GM19043 (cell line): Measurements from ENCODE around the gene UNC5B.
"Not testable (repeated sequence)": the region's sequence is repeated elsewhere in the genome, so short reads cannot be mapped to it uniquely, and the experiment has no call there.

Experiments
- ATAC-seq: cut with Tn5 transposase; IDR thresholded peaks from one replicate; pipeline ENCODE4 v1.9.1; 2021; ENCODE audit warnings: low read depth; ENCODE audit not compliant: unreplicated experiment

UNC5B gene

DNA sequence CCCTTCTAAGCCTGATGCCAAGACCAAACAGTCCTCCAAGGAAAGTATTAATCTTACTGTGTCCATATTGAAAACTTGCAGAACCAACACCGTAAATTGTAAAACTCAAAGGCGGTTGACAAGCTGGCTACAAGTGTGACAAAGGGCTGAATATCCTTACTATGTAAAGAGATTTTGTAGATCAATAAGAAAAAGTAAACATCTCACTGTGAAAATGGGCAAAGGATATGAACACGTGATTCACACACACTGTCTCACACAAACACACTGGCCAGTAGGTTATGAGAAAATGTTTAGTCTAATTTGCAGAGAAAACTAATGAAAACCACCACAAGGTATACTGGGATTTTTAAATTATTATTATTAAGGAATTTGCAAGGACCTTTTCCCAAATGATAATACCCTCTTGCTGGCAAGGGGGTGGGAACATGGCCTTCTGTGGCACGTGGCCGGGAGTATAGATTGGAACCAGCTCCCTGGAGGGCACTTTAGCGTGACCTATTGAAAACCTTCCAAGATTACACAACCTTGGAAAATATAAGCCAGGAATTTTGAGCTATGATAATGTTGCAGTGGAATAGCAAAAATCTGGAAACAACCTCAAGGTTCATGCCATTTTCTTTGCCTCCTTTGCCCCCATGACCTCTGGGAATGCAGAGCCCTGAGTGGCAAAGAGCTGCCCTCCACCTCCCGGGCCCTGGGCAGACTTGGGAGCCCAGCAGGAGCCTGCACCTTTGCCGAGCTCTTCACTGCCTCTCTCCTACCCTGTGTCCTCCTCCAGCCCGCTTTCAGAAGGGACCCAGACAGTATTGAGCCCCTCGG is 80.5 kb downstream of the UNC5B start:
- no peak for ATAC-seq

GRCh38 chr10:71293446-71294084 is 81.2 kb downstream of the UNC5B start:
- no peak for ATAC-seq

- ATAC-seq = no peak
Observed at GRCh38 chr10:71294091-71294561, 81.8 kb downstream of the UNC5B start.

- no peak for ATAC-seq
Observed at GRCh38 chr10:71294856-71295255, 82.5 kb downstream of the UNC5B start.

GRCh38 chr10:71295641-71296040 is 83.3 kb downstream of the UNC5B start:
- no peak for ATAC-seq

GRCh38 chr10:71296086-71296485 is 83.7 kb downstream of the UNC5B start:
- no peak for ATAC-seq

GRCh38 chr10:71296811-71297210 is 84.4 kb downstream of the UNC5B start:
- not testable (repeated sequence) for ATAC-seq

GRCh38 chr10:71297343-71297742 is 85.0 kb downstream of the UNC5B start:
- ATAC-seq = no peak

DNA sequence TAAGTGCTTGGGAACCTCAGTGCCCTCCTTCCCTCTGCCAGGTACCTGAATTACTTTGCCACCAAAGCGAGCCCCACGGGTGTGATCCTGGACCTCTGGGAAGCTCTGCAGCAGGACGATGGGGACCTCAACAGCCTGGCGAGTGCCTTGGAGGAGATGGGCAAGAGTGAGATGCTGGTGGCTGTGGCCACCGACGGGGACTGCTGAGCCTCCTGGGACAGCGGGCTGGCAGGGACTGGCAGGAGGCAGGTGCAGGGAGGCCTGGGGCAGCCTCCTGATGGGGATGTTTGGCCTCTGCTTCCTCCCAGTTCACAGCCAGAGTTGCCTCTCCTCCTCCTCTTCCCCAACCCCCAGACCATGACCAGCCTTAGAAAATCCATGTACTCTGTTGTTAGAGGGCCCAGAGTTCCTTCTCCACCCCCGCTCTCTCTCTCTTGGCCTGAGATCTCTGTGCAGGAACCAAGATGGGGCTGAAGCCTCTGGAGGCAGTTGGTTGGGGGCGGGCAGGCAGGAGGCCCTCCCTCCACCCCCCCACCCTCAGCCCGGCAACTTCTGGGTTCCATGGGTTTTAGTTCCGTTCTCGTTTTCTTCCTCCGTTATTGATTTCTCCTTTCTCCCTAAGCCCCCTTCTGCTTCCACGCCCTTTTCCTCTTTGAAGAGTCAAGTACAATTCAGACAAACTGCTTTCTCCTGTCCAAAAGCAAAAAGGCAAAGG is 86.9 kb downstream of the UNC5B start:
- no peak for ATAC-seq

DNA sequence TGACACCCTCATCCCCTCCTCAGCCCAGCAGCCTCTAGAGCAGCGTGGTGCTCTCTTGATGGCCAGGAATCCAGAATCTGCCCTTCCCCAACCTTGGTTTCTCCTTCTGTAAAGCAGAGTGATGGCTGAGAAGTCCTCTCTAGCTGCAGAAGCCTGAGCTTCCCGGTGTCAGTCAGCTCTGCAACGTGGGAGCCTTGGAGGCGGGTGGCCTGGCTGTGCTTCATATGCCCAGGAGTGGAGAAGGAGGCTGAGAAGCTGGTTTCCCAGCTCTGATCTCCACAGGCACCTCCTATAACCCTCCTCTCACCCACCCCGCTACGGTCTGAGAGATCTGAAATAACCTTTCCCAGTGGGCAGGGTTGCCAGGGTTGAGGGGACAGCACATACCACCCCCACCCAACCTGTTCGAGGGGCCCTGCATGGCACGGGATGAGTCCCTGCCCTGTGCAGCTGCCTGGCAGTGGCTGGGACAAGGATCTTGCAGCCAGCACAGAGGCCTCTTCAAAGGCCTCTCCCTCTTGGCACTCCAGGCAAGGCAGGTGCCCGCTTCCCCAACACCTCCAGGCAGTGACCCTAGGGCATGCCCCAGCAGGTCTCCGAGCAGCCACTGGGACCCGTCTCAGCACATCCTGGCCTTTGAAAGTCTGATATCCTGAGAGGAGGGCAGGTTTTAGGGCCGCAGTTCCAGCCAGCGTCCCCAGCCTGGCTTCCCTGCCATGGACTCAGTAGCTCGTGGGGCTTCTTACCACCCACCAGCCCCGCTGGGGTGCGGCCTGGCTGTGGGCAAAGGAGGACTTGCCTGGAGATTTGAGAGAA is 88.4 kb downstream of the UNC5B start:
- no peak for ATAC-seq

DNA sequence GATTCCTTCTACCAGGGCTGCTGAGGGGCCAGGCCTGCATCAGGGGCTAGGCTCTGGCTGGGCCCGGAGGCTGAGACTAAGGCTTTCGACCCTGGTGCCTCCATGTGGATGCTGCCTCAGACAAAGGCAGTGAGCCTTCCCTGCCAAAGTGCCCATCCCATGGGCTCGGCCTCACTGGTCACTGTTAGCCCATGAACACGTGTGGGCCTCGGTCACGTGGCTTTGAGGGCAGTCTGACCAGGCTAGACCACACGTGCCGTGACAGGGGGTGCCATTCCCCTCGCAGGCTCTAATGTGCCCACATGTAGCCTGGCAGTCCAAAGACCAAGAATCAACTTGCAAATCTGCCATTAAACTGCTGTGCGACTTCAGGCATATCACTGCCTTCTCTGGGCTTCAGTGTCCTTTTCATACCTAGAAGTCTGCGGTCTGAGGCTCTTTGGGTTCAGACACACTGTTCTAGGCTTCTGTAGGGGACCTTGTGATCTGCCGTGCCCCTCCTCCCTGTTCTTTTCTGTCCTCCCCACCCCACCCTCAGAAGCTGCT is 89.1 kb downstream of the UNC5B start:
- no peak for ATAC-seq

GRCh38 chr10:71302451-71302850 is 90.1 kb downstream of the UNC5B start:
- ATAC-seq = no peak

DNA sequence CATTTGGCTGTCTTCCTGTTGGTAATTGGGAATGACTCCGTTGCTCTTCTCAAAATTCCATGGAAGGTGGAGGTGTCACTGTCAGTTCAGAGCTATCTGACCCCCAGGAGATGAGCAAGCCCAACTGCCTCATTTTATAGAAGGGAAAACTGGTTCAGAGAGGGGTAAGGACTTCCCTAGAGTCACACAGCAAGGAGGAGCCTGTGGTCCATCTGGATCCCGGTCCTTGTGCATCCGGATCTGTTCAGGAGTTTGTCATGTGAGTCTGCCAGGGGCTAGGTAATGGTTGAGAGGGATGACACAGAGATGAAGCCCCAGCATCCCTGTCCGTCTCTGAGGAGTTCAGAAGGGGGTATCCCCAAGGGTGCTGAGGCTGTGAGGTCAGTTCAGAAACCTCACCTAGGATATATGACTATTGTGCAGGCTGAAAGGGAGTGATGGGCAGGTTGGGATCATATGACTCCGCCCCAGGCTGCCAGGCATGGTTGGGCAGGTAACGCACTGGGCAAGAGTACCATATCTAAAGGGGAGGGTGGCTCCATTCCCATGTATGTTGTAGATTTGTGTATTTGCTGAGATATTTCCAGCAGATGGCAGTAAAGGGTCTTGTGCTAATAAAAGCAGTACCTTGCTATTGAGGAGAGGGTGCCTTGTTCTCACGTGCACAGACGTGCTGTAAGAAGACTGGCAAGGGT is 90.7 kb downstream of the UNC5B start:
- no peak for ATAC-seq

GRCh38 chr10:71303569-71303907 is 91.2 kb downstream of the UNC5B start:
- ATAC-seq = no peak

GRCh38 chr10:71304914-71305313 is 92.5 kb downstream of the UNC5B start:
- no peak for ATAC-seq

DNA sequence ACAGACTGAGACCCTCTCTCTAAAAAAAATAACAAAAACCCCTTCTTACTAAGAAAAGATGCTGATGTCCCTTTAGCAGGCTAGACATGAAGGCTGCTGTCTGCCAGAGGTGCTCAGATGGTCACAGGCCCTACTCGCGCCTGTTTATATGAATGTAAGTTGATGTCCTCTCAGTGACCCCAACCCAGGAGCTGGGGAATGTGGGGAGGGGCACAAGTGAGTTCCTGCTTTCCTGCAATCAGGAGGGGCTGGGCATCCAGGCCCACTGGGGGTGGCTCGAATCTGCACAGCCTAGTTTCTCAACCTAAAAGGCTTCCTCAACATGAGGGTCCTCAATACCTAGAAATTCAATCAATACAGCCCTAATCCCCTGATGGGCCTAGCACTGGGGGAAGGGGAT is 94.6 kb downstream of the UNC5B start:
- no peak for ATAC-seq

DNA sequence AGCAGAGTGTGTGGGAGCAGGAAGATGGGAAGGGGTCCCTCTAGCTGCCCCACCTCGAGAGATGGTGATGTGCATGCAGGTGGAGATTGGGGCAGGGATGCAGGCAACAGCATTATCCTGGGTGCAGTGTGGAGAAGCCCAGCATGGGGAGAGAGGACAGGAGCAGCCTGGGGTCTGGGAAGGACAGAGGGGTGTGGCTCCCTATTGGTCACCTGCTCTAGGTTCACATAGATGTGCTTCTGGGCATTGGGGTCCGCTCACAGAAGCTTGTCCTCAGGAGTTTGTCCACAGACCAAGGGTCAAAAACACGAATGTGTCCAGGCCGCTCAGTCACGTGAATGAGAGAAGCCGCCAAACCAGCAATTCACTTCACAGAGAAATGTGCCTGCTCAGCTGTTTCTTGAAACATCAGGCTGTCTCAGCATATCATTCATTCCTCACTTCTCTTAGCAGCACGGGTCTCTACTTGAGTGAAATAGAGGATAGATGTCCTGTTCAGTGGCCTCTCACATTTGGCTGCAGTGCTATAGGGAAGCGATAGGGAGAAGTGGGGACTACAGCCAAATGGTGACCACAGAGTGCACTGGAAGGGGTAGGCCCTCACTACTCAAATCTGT is 95.2 kb downstream of the UNC5B start:
- no peak for ATAC-seq

GRCh38 chr10:71308244-71308643 is 95.9 kb downstream of the UNC5B start:
- no peak for ATAC-seq

- no peak for ATAC-seq
Observed at GRCh38 chr10:71308985-71309384, 96.6 kb downstream of the UNC5B start.
